Activated CD8-positive, alpha-beta memory T cell treated with anti-CD3 and anti-CD28 coated beads for 48 hours (primary cell): ENCODE results near the gene ACSL5.
"Not testable (repeated sequence)": the region's sequence is repeated elsewhere in the genome, so short reads cannot be mapped to it uniquely, and the experiment has no call there.

Source experiments
- DNase-seq, 3 experiments: peaks; one replicate each; pipeline ENCODE4 v3.0.0-alpha.2; 2020; ENCODE audit warnings: low read depth in 2 of 3, low spot score in 2 of 3

Gene ACSL5

GRCh38 chr10:112461029-112461887, 87.3 kb downstream of the ACSL5 start:
- no peak for DNase-seq

GRCh38 chr10:112464074-112464473, 90.2 kb downstream of the ACSL5 start:
- not testable (repeated sequence) for DNase-seq

- DNase-seq, result no peak
Measured at GRCh38 chr10:112465299-112465883, 91.5 kb downstream of the ACSL5 start.

GRCh38 chr10:112466802-112467201, 92.9 kb downstream of the ACSL5 start:
- DNase-seq, result no peak

GRCh38 chr10:112467541-112468075, 93.7 kb downstream of the ACSL5 start:
- DNase-seq, result no peak

GRCh38 chr10:112471878-112472487, 98.1 kb downstream of the ACSL5 start:
- no peak for DNase-seq

GRCh38 chr10:112475575-112476218, 101.8 kb downstream of the ACSL5 start:
- DNase-seq, result no peak
